ENCODE results near the gene PPM1F.

GRCh38 chr22:21927174-21927823 lies 25.3 kb downstream of the PPM1F start:
- TF ChIP-seq CTCF (IDR thresholded peaks at IDR 0.05; ENCODE audit: low read depth, low read length, missing input control), result no peak
- no peak for TF ChIP-seq RXRA (IDR thresholded peaks at IDR 0.05)
- TF ChIP-seq FOXA1 (IDR thresholded peaks at IDR 0.05), result no peak
- TF ChIP-seq NR2F2 (IDR thresholded peaks at IDR 0.05), result no peak
- no peak for TF ChIP-seq EGR1 (IDR thresholded peaks at IDR 0.05; ENCODE audit: low read depth in 2 of 2)
- no peak for TF ChIP-seq TAF1 (conservative IDR thresholded peaks at IDR 0.05)
- TF ChIP-seq, protein P1, sequence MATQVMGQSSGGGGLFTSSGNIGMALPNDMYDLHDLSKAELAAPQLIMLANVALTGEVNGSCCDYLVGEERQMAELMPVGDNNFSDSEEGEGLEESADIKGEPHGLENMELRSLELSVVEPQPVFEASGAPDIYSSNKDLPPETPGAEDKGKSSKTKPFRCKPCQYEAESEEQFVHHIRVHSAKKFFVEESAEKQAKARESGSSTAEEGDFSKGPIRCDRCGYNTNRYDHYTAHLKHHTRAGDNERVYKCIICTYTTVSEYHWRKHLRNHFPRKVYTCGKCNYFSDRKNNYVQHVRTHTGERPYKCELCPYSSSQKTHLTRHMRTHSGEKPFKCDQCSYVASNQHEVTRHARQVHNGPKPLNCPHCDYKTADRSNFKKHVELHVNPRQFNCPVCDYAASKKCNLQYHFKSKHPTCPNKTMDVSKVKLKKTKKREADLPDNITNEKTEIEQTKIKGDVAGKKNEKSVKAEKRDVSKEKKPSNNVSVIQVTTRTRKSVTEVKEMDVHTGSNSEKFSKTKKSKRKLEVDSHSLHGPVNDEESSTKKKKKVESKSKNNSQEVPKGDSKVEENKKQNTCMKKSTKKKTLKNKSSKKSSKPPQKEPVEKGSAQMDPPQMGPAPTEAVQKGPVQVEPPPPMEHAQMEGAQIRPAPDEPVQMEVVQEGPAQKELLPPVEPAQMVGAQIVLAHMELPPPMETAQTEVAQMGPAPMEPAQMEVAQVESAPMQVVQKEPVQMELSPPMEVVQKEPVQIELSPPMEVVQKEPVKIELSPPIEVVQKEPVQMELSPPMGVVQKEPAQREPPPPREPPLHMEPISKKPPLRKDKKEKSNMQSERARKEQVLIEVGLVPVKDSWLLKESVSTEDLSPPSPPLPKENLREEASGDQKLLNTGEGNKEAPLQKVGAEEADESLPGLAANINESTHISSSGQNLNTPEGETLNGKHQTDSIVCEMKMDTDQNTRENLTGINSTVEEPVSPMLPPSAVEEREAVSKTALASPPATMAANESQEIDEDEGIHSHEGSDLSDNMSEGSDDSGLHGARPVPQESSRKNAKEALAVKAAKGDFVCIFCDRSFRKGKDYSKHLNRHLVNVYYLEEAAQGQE (IDR thresholded peaks at IDR 0.05), result no peak
- TF ChIP-seq YY1 (IDR thresholded peaks at IDR 0.05), result no peak
- TF ChIP-seq JUND (IDR thresholded peaks at IDR 0.05), result no peak
- no peak for TF ChIP-seq RAD21 (IDR thresholded peaks at IDR 0.05)
- TF ChIP-seq HNF4G (IDR thresholded peaks at IDR 0.05), result no peak

Data from liver (tissue), 3 donors.